Kidney tubule cell (primary cell): ENCODE results near the gene BPIFB6.

Source experiments
- DNase-seq: peaks from one replicate; pipeline ENCODE4 v3.0.0-alpha.2; 2018; ENCODE audit warnings: low spot score

Gene BPIFB6

GRCh38 chr20:33002087-33002808 lies 29.2 kb upstream of the BPIFB6 start:
- no peak for DNase-seq

GRCh38 chr20:33004141-33004751 lies 27.2 kb upstream of the BPIFB6 start, which contains the start of gene SUN5:
SUN5 (minus strand) TSS chr20:33004433; CDS start chr20:33004340, 93 bp downstream.
- DNase-seq: no peak

DNA sequence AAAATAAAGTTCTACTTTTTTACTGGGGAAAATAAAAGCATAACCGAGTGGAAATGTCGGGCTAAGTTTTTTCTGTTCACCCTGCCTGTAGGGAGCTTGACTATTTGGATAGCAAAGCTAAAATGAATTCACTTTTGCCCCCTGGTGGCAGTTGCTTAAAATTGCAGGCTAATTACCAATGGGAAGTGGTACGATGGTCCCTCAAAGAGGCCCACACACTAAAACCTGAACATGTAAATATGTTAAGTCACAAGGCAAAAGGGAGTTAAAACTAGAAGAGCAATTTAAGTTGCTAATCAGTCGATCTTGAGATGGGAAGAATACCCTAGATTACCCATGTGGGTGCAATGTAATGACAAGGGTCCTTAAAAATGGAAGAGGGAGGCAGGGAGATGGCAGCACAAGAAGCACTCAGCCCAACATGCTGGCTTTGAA lies 26.3 kb upstream of the BPIFB6 start:
- DNase-seq: peak; percentile 20

DNA sequence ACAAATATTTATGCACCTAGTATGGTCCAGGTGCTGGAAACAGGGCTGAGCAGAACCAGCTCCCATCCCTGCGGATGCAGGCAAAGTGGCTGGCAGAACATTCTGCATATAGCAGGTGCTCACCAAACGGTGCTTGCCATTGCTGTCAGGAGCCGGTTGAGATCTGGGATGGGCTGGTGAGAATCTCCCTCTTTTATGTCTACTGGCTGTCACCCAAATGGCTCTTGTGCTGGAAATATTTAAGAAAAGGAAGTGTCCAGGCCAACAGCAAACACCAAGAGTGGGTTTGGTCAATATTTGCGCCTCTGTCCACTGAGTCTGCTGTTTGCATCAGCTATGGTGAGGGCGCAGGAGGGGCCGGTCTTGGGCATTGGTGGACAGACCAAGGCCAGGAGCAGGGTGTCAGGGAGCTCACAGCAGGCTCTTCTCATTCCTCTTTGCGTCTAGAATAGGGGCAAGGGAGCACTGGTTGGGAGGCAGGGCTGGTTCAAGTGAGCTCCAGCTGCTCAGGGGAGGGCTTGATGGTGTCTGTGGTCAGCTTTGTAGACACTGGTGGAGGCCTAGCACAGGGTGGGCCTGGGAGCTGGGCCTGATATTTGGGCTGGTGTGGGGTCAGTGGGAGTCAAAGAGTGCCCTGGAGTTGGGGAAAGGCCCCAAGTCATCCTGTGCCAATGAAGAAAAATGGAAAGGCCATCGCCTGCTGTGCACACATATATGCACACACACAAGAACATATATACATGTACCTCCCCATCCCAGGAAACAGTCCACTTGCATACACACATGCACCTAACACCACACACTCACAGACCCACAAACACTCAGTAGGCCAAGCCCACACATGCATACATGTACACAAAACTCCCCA lies 25.3 kb upstream of the BPIFB6 start:
- no peak for DNase-seq

DNA sequence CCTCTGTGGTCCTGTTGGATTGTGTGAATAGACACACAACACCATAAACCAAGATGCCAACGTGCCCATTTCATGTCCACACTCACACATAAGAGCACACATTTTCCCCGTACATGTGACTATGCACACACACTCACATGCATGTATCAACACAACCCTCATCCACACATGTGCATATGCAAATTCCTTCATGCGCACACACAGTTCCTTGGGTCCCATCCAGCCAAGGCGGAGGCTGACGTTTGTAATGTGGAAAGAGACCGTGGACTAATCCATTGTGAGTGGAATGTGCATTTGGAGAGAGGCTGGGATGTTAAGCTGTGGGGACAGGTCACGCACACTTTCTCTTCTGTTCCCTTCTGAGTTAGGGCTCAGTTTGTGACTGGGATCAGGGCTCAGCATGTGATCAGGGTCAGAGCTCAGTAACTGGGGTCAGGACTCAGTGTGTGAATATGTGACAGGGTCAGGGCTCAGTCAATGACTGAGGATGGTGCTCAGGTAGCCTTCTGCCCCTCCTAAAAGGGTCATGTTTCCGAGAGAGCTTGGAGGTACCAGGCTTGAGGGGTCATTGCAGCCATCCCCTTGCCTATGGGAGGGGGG lies 24.6 kb upstream of the BPIFB6 start:
- no peak for DNase-seq

- DNase-seq: no peak
Measured at GRCh38 chr20:33007376-33008335, 23.8 kb upstream of the BPIFB6 start, which contains the start of gene BPIFB2. BPIFB2 (plus strand) TSS chr20:33007704; CDS start chr20:33008575, 871 bp downstream.

DNA sequence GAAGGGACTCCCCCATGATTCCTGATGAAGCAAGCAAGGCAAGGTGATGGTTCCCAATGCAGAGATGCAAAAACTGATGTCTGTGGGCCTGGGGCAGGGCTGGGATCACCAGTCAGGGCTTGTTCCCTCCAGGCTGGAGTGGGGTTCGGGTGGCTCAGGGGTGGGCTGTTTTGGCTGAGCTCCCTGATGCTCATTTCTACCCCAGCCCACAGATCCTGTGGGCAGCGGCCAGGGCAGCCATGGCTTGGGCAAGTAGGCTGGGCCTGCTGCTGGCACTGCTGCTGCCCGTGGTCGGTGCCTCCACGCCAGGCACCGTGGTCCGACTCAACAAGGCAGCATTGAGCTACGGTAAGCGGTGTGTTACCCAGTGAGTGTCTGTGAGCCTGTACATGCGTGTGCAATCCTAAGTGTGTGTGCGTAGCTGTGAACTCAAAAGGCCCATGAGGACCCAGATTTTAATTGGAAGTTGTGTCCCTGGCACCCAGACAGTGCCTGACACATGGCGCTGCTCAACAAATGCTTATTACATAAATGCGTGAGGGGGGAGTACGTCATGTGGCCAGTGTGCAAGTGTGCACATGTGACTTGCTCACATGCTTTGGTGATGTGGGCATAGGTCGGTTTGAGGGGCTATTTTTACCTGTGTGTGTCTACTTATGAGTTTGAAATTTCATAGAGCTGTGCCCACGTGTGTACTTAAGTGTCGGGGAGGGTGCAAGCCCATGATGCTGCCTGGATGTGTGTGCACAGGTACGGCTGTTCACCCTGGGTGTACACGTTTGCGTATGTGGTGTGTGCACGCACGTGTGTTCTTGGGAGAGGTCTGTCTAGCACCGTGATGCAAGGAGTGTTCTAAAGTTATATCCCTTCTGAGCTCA lies 22.9 kb upstream of the BPIFB6 start:
- DNase-seq: no peak

DNA sequence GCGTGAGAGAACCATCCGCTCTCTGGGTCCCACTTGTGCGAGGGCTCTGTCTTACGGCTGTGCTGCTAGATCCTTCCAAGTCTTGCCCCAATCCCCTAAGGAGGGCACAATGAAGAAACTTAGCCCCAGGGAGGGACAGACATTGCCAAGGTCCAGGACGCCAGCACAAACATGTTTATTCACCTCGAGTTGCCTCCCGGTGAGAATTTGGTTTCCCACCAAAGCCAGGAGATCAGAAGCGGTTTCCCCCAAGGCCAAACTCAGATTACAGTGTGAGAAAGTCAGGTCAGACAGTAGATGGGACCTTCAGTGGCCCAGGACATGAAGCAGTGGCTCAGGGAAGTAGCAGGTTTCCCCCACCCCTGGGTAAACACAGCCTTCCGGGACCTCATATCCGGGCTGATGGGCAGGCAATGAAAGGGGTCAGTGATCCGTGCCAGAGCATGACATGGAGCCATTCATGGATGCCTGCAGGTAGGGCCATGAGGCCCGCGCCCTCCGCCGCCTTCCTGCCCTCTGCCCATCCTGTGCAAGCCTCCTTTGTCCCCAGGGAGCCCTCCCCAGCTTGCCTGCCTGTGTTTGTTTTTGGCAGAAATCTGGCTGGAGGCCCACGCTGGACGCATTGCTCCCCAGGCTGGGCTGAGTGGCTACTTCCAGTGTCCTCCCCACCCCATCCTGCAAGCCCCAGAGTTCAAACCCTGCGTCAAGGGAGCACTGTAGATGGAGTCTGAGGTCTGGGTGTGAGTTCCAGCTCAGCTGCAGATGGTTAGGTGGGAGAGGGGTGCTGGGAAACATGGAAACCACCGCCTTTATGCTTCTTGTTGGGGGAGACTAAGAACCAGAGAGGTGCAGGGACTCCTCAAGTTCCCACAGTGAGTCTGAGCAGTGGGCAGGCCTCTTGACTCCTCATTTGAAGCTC lies 22.0 kb upstream of the BPIFB6 start:
- peak; percentile 46 for DNase-seq

- DNase-seq: no peak
Measured at GRCh38 chr20:33010133-33010504, 21.3 kb upstream of the BPIFB6 start.

DNA sequence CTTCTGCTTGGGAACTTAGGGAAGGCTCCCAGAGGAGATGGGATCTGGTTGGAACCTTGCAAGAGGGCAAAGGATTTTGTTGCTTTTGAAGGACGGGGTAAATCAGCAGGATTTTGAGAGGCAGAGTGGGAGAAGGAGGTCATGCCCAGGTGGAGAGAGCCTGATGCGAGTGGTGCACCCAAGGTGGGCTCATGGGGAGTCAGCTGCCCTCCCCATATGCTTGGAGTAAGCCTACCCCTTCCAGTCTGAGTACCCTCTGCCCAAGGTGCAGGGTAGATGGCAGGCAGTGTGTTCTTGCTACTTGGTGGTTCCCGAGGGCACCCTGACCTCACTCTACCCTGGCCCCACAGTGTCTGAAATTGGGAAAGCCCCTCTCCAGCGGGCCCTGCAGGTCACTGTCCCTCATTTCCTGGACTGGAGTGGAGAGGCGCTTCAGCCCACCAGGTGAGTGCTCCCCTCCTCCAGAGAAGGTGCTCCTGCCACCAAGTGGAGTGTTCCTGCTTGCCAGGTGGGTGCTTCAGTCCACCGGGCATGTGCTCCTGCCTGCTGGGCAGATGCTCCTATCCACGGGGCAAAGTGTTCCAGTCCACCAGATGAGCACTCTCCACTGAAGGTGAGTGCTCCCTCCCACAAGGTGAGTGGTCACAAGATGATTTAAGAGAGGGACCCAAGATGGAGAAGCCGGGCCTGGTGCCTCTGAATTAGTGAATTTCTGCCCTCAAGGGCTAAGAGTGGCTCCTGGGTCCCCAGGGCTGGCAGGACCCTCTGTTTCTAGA lies 20.6 kb upstream of the BPIFB6 start:
- DNase-seq: no peak

DNA sequence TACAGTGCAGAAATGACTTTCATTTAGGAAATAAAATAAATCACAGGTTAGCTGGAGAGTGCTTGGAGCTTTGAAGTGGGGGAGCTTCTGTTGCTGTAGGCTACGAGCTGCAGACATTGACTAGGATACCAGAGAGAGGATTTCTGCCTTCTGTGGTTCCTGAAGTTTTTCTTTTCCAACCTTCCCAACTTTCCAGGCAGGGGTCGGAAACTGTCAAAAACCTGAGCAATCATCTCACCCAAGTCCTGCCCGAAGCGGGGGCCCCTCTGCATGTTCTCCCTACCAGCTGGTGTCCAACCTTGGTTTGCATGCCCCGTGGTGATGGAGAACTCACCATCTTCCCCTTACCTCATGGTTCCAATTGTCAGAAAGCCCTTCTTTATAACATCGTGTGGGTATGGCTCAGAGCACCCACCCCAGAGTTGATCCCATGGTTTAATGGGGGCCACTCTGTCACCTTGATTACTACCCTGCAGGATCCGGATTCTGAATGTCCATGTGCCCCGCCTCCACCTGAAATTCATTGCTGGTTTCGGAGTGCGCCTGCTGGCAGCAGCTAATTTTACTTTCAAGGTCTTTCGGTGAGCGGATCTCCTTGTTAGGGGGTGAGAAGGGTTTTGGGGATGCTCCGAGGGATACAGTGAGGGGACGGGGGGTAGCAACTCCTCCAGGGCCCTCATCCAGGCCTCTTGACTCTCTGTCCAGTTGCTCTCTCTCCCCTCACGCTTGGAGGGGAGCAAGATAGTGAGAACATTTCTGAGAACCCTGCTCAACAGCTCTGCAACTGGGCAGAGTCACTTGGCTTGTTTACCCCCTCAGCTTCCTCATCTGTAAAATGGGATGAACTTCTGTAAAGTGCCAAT lies 18.9 kb upstream of the BPIFB6 start:
- no peak for DNase-seq

GRCh38 chr20:33013701-33014326 lies 17.6 kb upstream of the BPIFB6 start:
- DNase-seq: no peak

DNA sequence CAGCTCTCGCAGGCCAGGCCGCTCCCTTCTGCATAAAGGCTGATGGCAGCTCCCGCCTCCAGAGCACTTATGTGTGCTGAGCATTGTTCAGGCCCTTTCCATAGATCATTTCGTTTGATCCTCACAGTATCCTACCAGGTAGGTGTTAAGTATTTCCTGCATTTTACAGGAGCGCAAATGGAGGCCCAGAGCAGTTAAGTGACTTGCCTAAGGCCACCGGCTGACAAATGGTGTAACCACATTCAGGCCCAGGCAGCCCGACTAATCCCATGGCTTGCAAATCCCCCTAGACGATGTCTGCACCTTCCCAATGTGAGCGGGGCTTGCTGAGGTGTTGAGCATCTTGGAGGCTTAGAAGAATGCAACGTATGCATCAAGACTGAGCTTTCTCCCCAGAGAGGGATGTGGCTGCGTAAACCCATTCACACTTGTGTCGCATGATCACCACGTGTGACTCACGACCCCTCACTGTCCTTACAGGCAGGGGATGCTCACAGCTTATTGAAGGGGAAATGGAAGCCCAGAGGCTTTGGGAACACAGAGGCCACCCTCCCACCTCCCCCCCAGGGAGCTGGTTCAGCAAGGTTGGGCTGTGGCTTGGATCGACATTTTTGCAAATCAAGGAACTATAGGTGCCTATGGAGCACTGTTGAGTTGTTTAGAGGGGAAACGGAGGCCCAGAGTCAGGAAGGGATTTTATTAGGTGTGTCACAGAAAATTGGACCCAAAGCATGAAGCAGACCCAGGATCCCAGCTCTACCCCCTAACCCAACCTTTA lies 16.9 kb upstream of the BPIFB6 start:
- no peak for DNase-seq

DNA sequence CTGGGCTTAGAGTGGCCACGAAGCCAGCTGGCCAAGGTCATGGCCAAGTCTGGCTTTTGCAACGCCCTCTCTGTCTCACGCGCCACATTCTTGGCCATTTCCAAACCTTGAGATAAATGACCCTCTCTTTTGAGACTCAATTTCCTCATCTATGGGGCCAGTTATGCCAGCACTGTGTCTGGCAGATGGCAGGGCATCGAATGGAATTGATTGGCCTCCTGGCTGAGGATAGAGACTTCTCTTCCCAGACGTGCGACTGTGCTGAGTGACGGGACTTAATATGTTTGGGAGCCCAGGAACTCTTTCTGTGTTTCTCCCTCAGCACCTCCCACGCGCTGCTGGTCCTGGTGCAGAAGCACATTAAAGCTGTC lies 16.3 kb upstream of the BPIFB6 start:
- no peak for DNase-seq

DNA sequence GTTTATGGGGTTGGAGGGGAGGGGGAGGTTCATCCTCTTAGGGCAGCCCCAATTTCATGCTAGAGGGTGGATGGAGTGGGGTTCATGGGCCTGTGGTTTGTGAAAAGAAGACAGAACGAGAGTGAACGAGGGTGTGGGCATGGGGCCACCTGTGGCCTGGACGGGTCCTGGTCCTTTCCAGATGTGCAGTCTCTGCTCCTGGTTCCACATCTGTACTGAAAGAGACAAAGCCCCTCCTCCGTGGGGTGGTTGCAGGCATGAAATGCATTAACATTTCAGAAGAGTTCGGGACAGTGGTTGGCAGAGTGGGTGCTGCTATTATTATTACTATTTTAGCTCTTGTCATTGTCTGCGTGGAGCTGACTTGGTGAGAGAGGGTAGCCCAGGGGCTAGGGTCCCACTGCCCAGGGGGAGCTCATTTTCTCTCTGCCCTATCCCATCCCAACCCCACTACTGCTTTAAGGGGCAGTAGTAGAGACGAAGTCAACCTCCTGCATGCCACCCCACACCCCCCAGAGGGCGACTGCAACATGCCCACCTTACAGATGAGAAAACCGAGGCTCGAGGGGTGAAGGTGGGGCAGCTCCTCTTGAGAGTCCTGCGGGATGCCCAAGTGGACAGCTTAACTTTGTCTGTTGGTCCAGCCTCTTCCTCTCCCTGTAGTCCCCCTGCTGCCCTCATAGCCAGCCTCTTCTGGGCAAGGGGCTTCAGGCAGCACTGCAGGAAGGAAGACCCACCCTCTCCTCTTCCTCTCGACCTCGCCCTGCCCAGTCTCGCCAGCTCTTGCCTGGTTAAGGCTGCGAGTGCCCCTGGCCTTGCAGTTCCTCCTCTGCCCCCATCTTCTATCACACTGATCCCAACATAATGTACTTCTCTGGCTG lies 15.5 kb upstream of the BPIFB6 start:
- DNase-seq: no peak
